ENCODE results near the gene TMEM184A. TPM values are rescaled to one million over a fixed set of nuclear protein-coding genes. Genes with fewer than 3 reads are reported as not detected.

The TMEM184A gene
- total and polyA plus RNA-seq, 2 of the 13 experiments (the other 11 are each of a cell fraction or from before 2014, with no cell fraction given): 9.5 to 20.4 TPM

DNA sequence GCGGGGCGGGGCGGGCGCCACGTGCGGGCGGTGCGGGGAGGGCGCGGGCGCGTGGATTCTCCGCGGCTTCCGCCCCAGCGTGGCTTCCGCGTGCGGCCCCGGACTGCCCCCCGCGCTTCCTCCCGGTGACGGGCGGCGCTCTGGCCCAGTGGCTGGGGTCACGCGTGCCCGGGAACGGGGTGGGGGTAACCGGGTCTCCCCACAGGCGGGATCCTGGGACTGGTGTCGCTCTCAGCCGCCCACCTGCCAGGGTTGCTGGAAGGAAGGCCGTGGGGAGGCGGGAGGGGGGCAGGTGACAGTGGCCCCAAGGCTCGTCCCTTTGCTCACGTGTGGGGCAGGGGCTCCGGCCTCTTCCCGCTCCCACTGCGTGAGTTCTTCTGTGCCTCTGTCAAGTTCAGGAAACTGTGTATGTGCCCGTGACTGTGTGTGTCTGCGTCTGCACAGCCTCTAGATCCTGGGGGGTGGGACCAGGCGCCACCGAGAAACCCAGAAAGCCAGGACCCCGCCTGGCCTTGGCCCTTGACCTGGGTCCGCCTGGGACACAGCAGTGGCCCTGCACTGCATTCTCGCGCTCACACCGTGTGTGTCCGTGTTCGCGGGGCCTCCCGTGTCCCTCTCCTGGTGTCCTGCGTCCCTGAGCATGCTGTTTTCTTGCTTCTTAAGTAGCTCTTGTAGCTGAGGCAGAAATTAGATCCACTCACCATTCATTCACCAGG is 24.6 kb downstream of the TMEM184A start (continued):
- TF ChIP-seq, protein P1, sequence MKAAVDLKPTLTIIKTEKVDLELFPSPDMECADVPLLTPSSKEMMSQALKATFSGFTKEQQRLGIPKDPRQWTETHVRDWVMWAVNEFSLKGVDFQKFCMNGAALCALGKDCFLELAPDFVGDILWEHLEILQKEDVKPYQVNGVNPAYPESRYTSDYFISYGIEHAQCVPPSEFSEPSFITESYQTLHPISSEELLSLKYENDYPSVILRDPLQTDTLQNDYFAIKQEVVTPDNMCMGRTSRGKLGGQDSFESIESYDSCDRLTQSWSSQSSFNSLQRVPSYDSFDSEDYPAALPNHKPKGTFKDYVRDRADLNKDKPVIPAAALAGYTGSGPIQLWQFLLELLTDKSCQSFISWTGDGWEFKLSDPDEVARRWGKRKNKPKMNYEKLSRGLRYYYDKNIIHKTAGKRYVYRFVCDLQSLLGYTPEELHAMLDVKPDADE (CRISPR knock-in tag; IDR thresholded peaks at IDR 0.05): no peak
- TF ChIP-seq GATAD2A (CRISPR knock-in tag; IDR thresholded peaks at IDR 0.05): peak; percentile 63
- TF ChIP-seq ZNF431 (CRISPR knock-in tag; IDR thresholded peaks at IDR 0.05; ENCODE audit: borderline replicate concordance, low read depth): peak; percentile 45; the same call in 1 of the 2 replicates
- peak; percentile 80 for TF ChIP-seq NR2F6 (IDR thresholded peaks at IDR 0.05)
- peak; percentile 88 for TF ChIP-seq NR2F6 (CRISPR knock-in tag; IDR thresholded peaks at IDR 0.05)
- no peak for TF ChIP-seq GMEB2 (CRISPR knock-in tag; IDR thresholded peaks at IDR 0.05; ENCODE audit: low read depth)
- no peak for TF ChIP-seq KLF16 (CRISPR knock-in tag; IDR thresholded peaks at IDR 0.05)
- TF ChIP-seq ZNF331 (CRISPR knock-in tag; IDR thresholded peaks at IDR 0.05): no peak
- TF ChIP-seq, protein P2, sequence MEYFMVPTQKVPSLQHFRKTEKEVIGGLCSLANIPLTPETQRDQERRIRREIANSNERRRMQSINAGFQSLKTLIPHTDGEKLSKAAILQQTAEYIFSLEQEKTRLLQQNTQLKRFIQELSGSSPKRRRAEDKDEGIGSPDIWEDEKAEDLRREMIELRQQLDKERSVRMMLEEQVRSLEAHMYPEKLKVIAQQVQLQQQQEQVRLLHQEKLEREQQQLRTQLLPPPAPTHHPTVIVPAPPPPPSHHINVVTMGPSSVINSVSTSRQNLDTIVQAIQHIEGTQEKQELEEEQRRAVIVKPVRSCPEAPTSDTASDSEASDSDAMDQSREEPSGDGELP (IDR thresholded peaks at IDR 0.05; ENCODE audit: borderline replicate concordance, low read depth): no peak; the same call in 1 of the 2 replicates
- TF ChIP-seq ESRRA (CRISPR knock-in tag; IDR thresholded peaks at IDR 0.05; ENCODE audit: low read depth): peak; percentile 34; the same call in 1 of the 2 replicates
- TF ChIP-seq HCFC1 (IDR thresholded peaks at IDR 0.05; ENCODE audit: low read depth, low read length): no peak
- TF ChIP-seq HMG20A (CRISPR knock-in tag; IDR thresholded peaks at IDR 0.05; ENCODE audit: borderline replicate concordance): no peak
- no peak for TF ChIP-seq PCBP2 (optimal IDR thresholded peaks at IDR 0.05; ENCODE audit: low read depth, low read length, poor library complexity, severe bottlenecking)
- TF ChIP-seq SPEN (CRISPR knock-in tag; IDR thresholded peaks at IDR 0.05; ENCODE audit: low read depth): peak; percentile 36
- no peak for TF ChIP-seq ZNF740 (CRISPR knock-in tag; IDR thresholded peaks at IDR 0.05)
- peak; percentile 34; the same call in 1 of the 2 replicates for TF ChIP-seq ARID5B (CRISPR knock-in tag; IDR thresholded peaks at IDR 0.05)
- TF ChIP-seq RXRB (CRISPR knock-in tag; IDR thresholded peaks at IDR 0.05; ENCODE audit: borderline replicate concordance): peak; percentile 45; the same call in 1 of the 2 replicates
- TF ChIP-seq MAZ (IDR thresholded peaks at IDR 0.05; ENCODE audit: borderline replicate concordance, low read depth, low read length): no peak
- TF ChIP-seq MAZ (CRISPR knock-in tag; IDR thresholded peaks at IDR 0.05; ENCODE audit: low read depth): no peak; the same call in 1 of the 2 replicates
- no peak for TF ChIP-seq MLLT10 (CRISPR knock-in tag; IDR thresholded peaks at IDR 0.05)
- TF ChIP-seq BCL6 (CRISPR knock-in tag; IDR thresholded peaks at IDR 0.05): peak; percentile 50; the same call in 1 of the 2 replicates
- TF ChIP-seq FOXA1 (IDR thresholded peaks at IDR 0.05): no peak
- TF ChIP-seq FOXA1 (CRISPR knock-in tag; IDR thresholded peaks at IDR 0.05): no peak
- no peak for TF ChIP-seq DNMT3B (CRISPR knock-in tag; conservative IDR thresholded peaks at IDR 0.05)
- TF ChIP-seq AKAP8 (CRISPR knock-in tag; IDR thresholded peaks at IDR 0.05): peak; percentile 58; the same call in 1 of the 2 replicates

Data from HepG2 (cell line).